ENCODE measurements around the gene OCLN. TPM values are rescaled to one million over a fixed set of nuclear protein-coding genes. Genes with fewer than 3 reads are reported as not detected.
"Not testable (repeated sequence)": the region's sequence is repeated elsewhere in the genome, so short reads cannot be mapped to it uniquely, and the experiment has no call there.

Gene OCLN
- total RNA-seq, 1 experiment from 2014 or later, result 102 TPM

- BruUV-seq (replicated peaks); H3K27ac ChIP-seq (ENCODE audit: low read length); H3K4me3 ChIP-seq (ENCODE audit: low read depth in 2 of 2, low read length in 2 of 2); CTCF ChIA-PET; H3K27me3 ChIP-seq (ENCODE audit: control insufficient read depth, insufficient read depth, low read length); ATAC-seq; DNase-seq (ENCODE audit: low read depth, low spot score); in situ Hi-C loops (cut with HindIII; ENCODE audit: low pct_unique_long_range_greater_than_20kb, low sequenced_read_pairs); H3K4me1 ChIP-seq (ENCODE audit: control insufficient read depth, insufficient read depth, low read length); POLR2A ChIA-PET; intact Hi-C loops (cut with micrococcal nuclease; ENCODE audit: unreplicated experiment); H3K9me3 ChIP-seq (ENCODE audit: control insufficient read depth, insufficient read depth, low read depth, low read length); H3K36me3 ChIP-seq (ENCODE audit: control insufficient read depth, insufficient read depth, low read length): not testable (repeated sequence)
Measured at GRCh38 chr5:69596114-69596840, 103.7 kb downstream of the OCLN start.

DNA sequence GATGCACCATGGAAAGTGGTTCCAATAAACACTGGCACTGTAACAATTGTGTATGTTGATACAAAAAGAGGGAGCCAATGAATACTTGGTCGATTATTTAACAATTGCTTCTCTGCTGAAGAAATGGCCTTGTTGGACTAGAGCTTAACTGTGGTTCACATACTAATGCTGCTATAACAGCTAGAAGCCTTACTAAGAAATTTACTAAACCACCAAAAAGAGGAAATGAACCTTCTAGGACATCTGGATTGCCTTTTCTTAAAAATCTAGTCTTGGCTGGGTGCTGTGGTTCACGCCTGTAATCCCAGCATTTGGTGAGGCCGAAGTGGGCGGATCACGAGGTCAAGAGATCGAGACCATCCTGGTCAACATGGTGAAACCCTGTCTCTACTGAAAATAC, 109.4 kb downstream of the OCLN start:
- BruUV-seq (replicated peaks); in situ Hi-C loops (cut with HindIII; ENCODE audit: low pct_unique_long_range_greater_than_20kb, low sequenced_read_pairs); H3K36me3 ChIP-seq (ENCODE audit: control insufficient read depth, insufficient read depth, low read length); H3K27me3 ChIP-seq (ENCODE audit: control insufficient read depth, insufficient read depth, low read length); H3K4me1 ChIP-seq (ENCODE audit: control insufficient read depth, insufficient read depth, low read length); DNase-seq (ENCODE audit: low read depth, low spot score); intact Hi-C loops (cut with micrococcal nuclease; ENCODE audit: unreplicated experiment); ATAC-seq; POLR2A ChIA-PET; H3K4me3 ChIP-seq (ENCODE audit: low read depth in 2 of 2, low read length in 2 of 2); CTCF ChIA-PET; H3K27ac ChIP-seq (ENCODE audit: low read length); H3K9me3 ChIP-seq (ENCODE audit: control insufficient read depth, insufficient read depth, low read depth, low read length): not testable (repeated sequence)

DNA sequence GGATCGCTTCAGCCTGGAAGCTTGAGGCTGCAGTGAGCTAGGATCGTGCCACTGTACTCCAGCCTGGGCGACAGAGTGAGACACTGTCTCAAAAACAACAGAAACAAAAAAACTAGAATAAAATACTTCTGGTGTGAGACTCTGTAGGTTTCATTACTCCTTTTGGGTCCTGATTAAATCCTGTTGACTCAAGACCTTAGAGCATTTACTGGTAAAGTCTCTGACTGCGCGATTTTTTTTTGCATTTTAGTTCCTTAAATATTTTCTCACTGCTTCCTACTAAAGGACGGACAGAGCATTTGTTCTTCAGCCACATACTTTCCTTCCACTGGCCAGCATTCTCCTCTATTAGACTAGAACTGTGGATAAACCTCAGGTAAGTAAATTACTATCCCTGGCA, 114.2 kb downstream of the OCLN start:
- DNase-seq (ENCODE audit: low read depth, low spot score), result not testable (repeated sequence)

More for the DNA sequence above, 114.2 kb downstream of the OCLN start:
- H3K4me1 ChIP-seq (ENCODE audit: control insufficient read depth, insufficient read depth, low read length); H3K36me3 ChIP-seq (ENCODE audit: control insufficient read depth, insufficient read depth, low read length); H3K27ac ChIP-seq (ENCODE audit: low read length); ATAC-seq; H3K27me3 ChIP-seq (ENCODE audit: control insufficient read depth, insufficient read depth, low read length); POLR2A ChIA-PET; H3K9me3 ChIP-seq (ENCODE audit: control insufficient read depth, insufficient read depth, low read depth, low read length); CTCF ChIA-PET; in situ Hi-C loops (cut with HindIII; ENCODE audit: low pct_unique_long_range_greater_than_20kb, low sequenced_read_pairs); intact Hi-C loops (cut with micrococcal nuclease; ENCODE audit: unreplicated experiment); BruUV-seq (replicated peaks); H3K4me3 ChIP-seq (ENCODE audit: low read depth in 2 of 2, low read length in 2 of 2): not testable (repeated sequence)

Other genes starting within 250 kb of the OCLN start
- 10.4 TPM for gene CCDC125, start 160.0 kb upstream of the OCLN start, total RNA-seq (2021; ENCODE audit: unreplicated experiment)
- 61.3 TPM for gene AK6, start 123.3 kb upstream of the OCLN start, total RNA-seq (2021; ENCODE audit: unreplicated experiment)
- gene TAF9, start 123.3 kb upstream of the OCLN start, total RNA-seq (2021; ENCODE audit: unreplicated experiment), result 142 TPM
- 41.7 TPM for gene RAD17, start 123.0 kb upstream of the OCLN start, total RNA-seq (2021; ENCODE audit: unreplicated experiment)
- gene MARVELD2, start 77.7 kb upstream of the OCLN start, total RNA-seq (2021; ENCODE audit: unreplicated experiment), result 17.3 TPM
- 46.3 TPM for gene GTF2H2C, start 67.4 kb downstream of the OCLN start, total RNA-seq (2021; ENCODE audit: unreplicated experiment)

Data from Panc1 (cell line).